Fibroblast of skin of right biceps (primary cell): Measurements from ENCODE around the gene TRIO.
A peak's percentile ranks its signal among the peaks of the same experiment; 100 is the strongest.
"Not testable (repeated sequence)": the region's sequence is repeated elsewhere in the genome, so short reads cannot be mapped to it uniquely, and the experiment has no call there.

Experiments
- DNase-seq: peaks from one replicate; pipeline ENCODE4 v3.0.0-alpha.2; 2013

Gene TRIO

GRCh38 chr5:14366763-14367162 lies 223.6 kb downstream of the TRIO start:
- no peak for DNase-seq

DNA sequence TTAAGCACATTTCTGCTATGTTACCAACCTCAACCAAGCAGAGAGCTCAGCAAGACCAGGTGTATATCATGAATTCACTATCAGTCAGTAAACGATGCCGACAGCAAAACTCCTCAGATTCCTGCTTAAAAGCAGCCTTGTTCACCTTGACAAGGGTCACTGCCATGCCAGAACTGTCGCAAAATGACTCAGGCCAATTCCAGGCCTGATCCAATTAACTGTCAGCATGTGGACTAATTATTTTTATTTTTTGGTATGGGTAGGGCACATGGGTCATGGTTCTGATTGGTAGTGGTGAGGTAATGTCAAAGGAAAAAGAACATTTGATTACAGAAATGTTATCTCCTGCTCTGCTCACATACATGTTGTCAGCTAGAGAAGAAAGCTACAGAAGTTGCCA lies 224.2 kb downstream of the TRIO start:
- no peak for DNase-seq

DNA sequence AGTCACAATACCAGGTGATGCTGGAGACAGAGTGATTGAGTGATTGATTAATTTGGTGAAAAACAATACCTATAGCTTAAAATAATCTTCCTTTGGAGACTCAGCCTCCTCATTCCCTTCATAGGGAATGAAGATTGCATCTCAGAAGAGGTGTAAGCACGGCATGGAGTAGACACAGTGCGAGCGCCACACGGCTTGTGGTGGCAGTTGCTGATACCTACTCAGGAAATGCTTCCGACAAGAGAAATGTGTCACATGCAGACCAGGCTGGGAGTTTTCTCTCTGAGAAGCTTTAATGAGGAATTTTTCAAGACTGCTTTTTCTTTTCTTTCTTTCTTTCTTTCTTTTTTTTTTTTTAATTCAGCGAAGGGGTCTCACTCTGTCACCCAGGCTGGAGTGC lies 226.6 kb downstream of the TRIO start:
- no peak for DNase-seq

GRCh38 chr5:14370386-14370785 lies 227.2 kb downstream of the TRIO start:
- DNase-seq = no peak

- DNase-seq = no peak
Observed at GRCh38 chr5:14373685-14374084, 230.5 kb downstream of the TRIO start.

- no peak for DNase-seq
Observed at GRCh38 chr5:14374100-14374499, 231.0 kb downstream of the TRIO start.

DNA sequence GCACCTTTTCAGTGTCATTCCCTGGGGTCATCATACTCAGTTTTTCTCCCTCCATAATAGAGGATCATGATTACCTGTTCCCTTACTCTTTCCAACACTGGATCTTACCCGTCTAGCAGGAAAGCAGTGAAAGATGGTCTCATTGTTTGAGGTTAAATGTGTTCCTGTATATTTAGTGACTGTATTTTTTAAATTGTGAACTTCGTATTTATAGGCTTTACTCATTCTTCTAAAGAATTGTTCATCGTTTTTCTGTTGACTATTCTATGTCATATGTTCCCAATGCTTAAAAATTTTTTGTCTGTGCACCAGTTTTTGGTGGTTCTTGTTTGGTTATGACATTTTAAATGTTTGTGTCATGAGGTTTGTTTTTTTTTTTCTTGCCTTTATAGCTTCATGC lies 233.6 kb downstream of the TRIO start:
- DNase-seq = no peak

DNA sequence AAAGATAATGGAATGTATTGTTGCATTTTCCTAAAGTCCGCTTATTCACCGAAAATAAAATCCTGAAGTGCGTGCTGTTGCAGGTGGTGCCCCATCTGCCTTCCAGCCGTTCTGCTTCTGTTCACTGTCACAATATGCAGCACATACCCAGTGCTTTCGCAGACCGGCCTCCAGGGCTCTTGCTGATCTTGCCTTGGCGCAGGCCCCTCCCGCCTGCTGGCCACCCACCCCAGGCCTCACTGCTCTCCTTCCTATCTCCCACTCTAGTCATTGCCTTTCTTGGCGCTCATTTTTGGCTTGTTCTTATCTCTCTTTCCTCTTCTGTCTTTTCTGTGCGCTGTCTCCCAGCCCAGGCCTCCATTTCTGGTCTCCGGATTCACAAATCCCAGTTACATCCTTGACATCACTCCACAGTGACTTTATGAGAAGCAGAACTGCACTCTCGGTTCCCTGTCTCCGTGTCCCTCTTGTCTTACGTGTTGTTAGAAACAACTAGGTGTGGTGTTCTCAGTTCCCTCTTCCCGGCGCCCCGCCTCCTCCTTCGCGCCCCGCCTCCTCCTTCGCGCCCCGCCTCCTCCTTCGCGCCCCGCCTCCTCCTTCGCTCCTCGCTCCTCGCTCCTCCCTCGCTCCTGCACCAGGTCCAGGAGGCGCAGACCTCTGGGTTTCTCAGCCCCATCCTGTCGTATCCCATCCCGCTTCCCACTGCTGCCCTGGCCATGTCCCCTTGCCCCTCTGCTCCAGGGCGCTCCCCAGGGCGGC lies 236.8 kb downstream of the TRIO start:
- no peak for DNase-seq

DNA sequence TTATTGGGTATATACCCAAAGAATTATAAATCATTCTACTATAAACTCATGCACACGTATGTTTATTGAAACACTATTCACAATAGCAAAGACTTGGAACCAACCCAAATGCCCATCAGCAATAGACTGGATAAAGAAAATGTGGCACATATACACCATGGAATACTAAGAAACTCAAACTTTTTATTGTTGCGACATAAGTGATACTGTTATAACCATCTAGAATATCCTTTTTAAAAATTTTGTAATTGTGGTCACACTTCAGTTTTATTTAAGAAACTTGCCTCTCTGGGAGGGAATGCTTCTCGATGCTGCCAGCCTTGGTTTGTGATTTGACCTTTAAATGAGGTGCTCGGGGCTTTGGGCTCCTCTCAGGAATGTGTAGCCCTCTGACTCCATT lies 237.6 kb downstream of the TRIO start:
- no peak for DNase-seq

GRCh38 chr5:14382640-14383039 lies 239.5 kb downstream of the TRIO start:
- DNase-seq = no peak

DNA sequence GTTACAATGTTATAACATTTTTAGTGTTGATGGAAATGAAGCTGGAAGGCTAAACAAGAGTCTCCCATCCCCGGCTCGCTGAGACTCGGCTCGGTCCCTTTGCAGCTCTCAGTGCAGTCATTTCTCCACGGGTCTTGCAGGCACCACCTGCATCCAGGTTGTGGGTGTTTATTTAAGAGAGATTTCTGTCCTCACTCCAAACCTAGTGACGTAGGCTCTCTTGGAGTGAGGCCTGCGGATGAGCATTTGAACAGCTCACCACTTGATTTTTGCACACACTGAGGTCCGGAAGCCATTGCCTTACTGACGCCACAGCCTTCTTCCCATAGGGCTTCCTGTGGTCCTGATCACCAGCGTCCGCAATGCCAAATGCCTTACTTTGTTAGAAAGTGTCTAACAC lies 240.8 kb downstream of the TRIO start:
- no peak for DNase-seq

DNA sequence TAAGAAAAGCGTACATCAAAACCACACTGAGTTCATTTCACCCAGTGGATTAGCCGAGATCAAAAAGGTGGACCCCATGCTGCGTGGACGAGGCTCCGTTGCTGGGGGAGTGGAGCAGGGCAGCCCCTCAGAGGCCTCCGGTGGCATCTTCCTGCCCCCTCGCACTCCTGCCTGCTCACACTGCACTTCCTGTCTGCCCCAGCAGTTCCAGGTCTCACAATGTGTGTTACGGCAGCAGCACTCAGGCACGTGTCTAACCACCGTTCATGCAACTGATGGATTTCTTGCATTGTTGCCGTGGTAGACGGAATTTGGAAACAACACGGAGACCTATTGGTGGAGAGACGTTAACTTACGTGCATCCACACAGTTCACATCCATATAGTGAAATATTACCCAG lies 241.9 kb downstream of the TRIO start:
- DNase-seq = no peak

- DNase-seq = no peak
Observed at GRCh38 chr5:14386884-14387624, 243.9 kb downstream of the TRIO start.

DNA sequence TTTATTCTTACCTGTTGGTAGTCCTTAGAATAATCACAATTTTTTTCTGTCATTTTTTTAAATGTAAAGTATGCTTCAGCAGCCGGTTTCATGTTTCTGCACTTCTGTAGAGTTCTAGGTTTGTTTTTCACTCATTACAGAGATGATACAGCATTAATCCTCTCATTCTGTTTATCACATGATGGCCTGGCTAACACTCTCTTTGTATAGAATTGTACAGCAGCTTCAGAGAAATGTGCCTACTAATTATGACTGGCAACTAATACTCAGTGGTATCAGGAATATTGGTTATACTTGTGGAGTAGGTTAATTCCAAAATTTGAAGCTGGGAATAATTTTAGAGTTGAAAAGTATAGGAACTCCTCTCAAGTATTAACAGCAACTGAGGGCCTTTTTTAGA lies 245.6 kb downstream of the TRIO start:
- no peak for DNase-seq

GRCh38 chr5:14392552-14392951 lies 249.4 kb downstream of the TRIO start:
- DNase-seq = not testable (repeated sequence)

DNA sequence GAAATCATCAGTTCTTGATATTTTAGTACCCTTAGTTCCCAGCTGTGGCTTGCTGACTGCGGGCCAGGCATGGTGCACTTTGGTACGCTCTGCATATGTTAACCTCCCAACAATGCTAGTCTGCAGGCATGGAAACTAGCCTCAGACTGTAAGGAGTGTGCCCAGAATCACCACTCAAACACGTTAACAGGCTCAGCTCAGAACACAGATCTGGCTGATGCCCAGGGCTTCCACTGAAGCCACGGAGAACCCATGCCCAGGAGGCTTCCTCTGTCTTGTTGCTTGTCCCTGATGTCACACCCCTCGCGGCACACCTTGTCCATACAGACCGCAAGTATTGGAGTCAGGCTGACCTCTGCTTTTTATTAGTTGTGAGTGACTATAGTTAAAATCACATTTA lies 251.2 kb downstream of the TRIO start:
- DNase-seq = no peak

DNA sequence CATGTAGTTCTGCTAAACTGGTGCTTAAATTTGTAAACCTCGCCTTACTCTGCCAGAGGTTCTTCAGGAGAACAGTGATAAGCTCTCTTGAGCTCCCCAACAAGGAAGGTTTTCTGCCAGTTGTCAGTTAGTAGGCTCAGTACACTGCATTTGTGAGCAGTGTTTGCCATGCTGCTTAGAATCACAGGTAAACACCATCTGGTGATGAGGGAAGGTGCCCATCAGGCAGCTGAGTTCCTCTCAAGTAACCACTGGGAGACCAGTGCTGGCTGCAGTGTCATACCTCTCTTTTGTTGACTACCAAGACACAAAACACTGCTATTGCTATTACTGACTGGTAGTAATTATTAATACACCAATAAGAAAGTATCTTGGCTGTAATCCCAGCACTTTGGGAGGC lies 252.3 kb downstream of the TRIO start:
- DNase-seq = no peak

DNA sequence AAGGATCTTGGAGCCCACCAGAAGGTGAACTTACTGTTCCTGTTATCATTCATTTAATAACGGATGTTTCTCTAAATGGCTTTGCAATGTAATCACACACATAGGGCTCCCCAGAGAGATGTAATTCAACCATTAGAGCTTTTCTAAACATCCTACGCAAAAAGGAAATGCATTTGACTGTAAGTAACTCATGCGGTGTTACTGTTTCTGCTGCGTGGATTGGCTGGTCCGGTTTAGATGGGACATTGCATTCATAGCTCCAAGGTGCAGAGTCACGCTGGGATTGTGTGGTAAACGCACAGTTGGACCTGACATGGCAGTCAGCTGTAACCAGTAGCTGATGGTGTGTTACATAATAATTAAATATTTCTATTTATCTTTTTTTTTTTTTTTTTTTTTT lies 252.9 kb downstream of the TRIO start:
- no peak for DNase-seq

- DNase-seq = no peak
Observed at GRCh38 chr5:14396737-14397136, 253.6 kb downstream of the TRIO start.

GRCh38 chr5:14397717-14398116 lies 254.6 kb downstream of the TRIO start:
- DNase-seq = peak; percentile 66

GRCh38 chr5:14399054-14399692 lies 256.0 kb downstream of the TRIO start:
- DNase-seq = peak; percentile 73

GRCh38 chr5:14400085-14400484 lies 256.9 kb downstream of the TRIO start:
- peak; percentile 95 for DNase-seq

DNA sequence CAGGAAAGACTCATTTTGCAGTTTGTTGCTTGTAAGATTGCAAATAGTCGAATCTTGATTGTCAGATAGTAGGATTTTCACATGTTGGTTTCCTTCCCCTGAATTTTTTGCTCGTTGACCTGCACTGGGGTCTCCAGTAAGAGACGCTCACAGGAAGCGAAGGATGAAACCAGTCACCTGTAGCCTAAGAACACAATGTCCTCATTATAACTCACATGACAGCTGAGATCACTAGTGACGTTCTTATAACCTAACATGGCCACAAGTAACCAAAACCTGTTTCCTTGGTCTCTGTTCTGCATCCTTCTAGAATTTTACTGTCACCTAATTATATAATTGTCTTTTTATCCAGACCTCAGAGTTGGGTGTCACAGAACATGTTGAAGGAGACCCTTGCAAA lies 257.5 kb downstream of the TRIO start:
- no peak for DNase-seq

DNA sequence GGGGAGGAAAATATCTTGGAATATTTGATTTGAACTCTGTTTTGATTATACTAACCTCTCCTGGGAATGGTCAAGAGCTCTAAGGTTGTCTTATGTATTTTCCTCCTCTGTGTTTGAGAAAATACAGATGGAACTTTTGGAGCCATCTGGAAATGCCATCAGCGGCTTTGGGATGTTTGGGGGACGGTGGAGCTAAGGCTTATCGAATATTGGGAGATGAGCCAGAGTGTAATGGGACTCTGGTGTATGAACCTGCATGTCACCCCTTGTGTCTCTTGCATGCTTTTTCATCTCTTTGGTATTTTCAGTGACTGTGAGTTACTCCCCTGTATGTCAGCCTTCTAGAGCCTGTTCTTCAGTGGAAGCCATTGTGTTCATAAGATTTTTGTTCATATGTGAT lies 258.5 kb downstream of the TRIO start:
- DNase-seq = no peak
